ENCODE measurements around the gene LIN7B. TPM values are rescaled to one million over a fixed set of nuclear protein-coding genes. Genes with fewer than 3 reads are reported as not detected.
"Not testable (repeated sequence)": the region's sequence is repeated elsewhere in the genome, so short reads cannot be mapped to it uniquely, and the experiment has no call there.

Gene LIN7B
- total and polyA plus RNA-seq, 4 experiments from 2014 or later: 4.4 to 18.6 (median 11.5) TPM

DNA sequence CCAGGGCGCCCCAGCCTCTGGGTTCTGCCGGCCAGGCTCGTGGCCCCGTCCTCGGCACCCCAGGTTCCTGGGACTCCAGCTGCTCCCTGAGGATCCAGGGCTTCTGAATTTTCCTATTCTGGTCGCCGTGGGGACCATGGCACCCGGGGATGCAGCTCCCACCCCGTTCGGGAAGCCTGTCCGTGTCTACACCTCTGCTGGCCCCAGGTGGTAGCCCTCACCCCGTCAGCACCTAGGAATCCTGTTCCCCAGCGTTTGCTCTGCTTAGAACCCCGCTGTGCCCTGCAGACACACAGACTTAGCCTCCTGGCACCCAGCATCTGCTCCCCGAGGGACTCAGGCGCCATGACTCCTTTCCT lies 6.1 kb downstream of the LIN7B start:
- H3K36me3 Mint-ChIP-seq: no peaks in the 10 kb centered on the region
- intact Hi-C loops (cut with micrococcal nuclease): no loop called here
- no peaks in the 10 kb centered on the region for H3K27me3 Mint-ChIP-seq
- ChIA-PET POLR2A (ENCODE audit: partially characterized antibody) (interaction anchor here (0.8 to 1.5 kb wide), 6 partner anchors 8 to 24 kb away, joined by 3 to 9 read pairs (median 3); no protein-coding TSS in a partner anchor), CTCF (ENCODE audit: partially characterized antibody) (interaction anchor here (1.0 to 2.0 kb wide), 4 partner anchors 8 to 127 kb away, joined by 3 to 6 read pairs (median 4); partner anchors contain the start of genes GYS1 and RUVBL2)
- Histone ChIP-seq H3K4me3 (ENCODE audit: low read length in 2 of 2) (peak overlapping the region in 1 of 2 donors; percentile 73), H3K27me3 (ENCODE audit: insufficient read depth, low read length) (no peaks in the 10 kb centered on the region), H3K36me3 (ENCODE audit: insufficient read depth, low read length) (no peaks in the 10 kb centered on the region), H3K4me1 (ENCODE audit: insufficient read depth, low read length) (peaks cover 28% of the 10 kb centered on the region), H3K27ac (ENCODE audit: low read depth, low read length) (no peak overlapping the region), H3K9me3 (ENCODE audit: control insufficient read depth in 1 of 2, low read length in 2 of 2) (no peaks in the 10 kb centered on the region)
- peak overlapping the region; percentile 71 to 86 (median 79) for H3K4me3 Mint-ChIP-seq
- peaks cover 18 to 38% (median 30%) of the 10 kb centered on the region in 4 donors for H3K4me1 Mint-ChIP-seq
- H3K27ac Mint-ChIP-seq: peak overlapping the region in 5 of 7 donors; percentile 32 to 87 (median 76)
- peak in 1 of 5 donors; percentile 44 for DNase-seq
- H3K9me3 Mint-ChIP-seq: peaks cover 0 to 3% (median 0%) of the 10 kb centered on the region in 8 donors

DNA sequence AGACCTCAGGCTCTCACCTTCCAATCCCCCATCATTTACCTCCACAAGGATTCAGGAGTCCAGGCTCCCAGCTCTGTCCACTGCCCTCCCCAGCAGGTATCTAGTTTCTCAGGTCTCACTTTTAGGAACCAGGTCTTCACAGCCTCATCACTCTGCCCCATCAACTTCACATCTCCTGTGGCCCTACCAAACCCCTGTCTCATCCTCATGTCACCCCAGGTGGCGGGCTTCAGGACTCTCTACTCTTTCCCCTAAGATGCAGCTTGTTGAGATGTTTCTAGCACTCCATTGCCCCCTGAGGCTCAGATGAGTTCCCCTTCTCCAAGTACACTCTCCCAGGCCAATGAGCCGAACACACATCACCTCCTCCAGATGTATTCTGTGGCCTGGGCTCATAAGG lies 6.7 kb downstream of the LIN7B start:
- Mint-ChIP-seq H3K27me3 (no peaks in the 10 kb centered on the region), H3K36me3 (no peaks in the 10 kb centered on the region), H3K4me3 (peak overlapping the region; percentile 71 to 86 (median 79)), H3K4me1 (peaks cover 18 to 38% (median 28%) of the 10 kb centered on the region in 4 donors), H3K9me3 (peaks cover 0 to 3% (median 0%) of the 10 kb centered on the region in 8 donors), H3K27ac (peak overlapping the region in 6 of 7 donors; percentile 13 to 87 (median 52))
- H3K4me3 ChIP-seq (ENCODE audit: low read length in 2 of 2): no peak overlapping the region
- H3K4me1 ChIP-seq (ENCODE audit: insufficient read depth, low read length): peaks cover 28% of the 10 kb centered on the region
- intact Hi-C loops (cut with micrococcal nuclease): no loop called here
- H3K36me3 ChIP-seq (ENCODE audit: insufficient read depth, low read length): no peaks in the 10 kb centered on the region
- peak in 1 of 5 donors; percentile 24 for DNase-seq
- CTCF ChIA-PET (ENCODE audit: partially characterized antibody): interaction anchor here (1.5 to 2.0 kb wide), 3 partner anchors 15 to 26 kb away, joined by 4 to 6 read pairs (median 4); no protein-coding TSS in a partner anchor
- no peaks in the 10 kb centered on the region for H3K9me3 ChIP-seq (ENCODE audit: control insufficient read depth in 1 of 2, low read length in 2 of 2)
- no peak overlapping the region for H3K27ac ChIP-seq (ENCODE audit: low read depth, low read length)
- POLR2A ChIA-PET (ENCODE audit: partially characterized antibody): interaction anchor here (0.9 to 1.5 kb wide), 3 partner anchors 9 to 20 kb away, joined by 3 to 5 read pairs (median 3); no protein-coding TSS in a partner anchor
- H3K27me3 ChIP-seq (ENCODE audit: insufficient read depth, low read length): no peaks in the 10 kb centered on the region

DNA sequence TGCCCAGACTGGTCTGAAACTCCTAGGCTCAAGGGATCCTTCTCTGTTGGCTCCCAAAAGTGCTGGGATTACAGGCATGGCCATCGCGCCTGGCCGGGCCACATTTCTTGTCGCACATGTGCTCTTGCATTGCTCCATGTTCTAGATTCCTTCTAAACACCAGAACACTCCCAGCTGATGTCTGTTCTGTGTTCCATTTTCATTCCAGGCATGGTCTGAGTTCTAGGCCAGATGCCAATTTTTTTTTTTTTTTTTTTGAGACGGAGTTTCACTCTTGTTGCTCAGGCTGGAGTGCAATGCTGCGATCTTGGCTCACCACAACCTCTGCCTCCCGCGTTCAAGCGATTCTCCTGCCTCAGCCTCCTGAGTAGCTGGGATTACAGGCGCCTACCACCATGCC lies 7.7 kb downstream of the LIN7B start:
- intact Hi-C loops (cut with micrococcal nuclease); POLR2A ChIA-PET (ENCODE audit: partially characterized antibody): not testable (repeated sequence)
- H3K4me3 Mint-ChIP-seq: peak overlapping the region in 3 of 8 donors; percentile 2 to 54 (median 3)

DNA sequence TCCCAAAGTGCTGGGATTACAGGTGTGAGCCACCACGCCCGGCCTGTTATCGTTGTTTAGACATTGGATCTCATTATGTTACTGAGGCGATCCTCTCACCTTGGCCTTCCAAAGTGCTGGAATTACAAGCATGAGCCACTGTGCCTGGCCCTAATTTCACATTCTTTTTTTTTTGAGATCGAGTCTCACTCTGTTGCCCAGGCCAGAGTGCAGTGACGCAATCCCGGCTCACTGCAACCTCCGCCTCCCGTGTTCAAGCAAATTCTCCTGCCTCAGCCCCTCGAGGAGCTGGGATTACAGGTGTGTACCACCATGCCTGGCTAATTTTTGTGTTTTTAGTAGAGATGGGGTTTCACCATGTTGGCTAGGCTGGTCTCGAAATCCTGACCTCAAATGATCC lies 9.1 kb downstream of the LIN7B start:
- H3K4me1 ChIP-seq (ENCODE audit: insufficient read depth, low read length): peaks cover 20% of the 10 kb centered on the region
- intact Hi-C loops (cut with micrococcal nuclease); H3K27me3 Mint-ChIP-seq; H3K27ac ChIP-seq (ENCODE audit: low read depth, low read length); H3K36me3 Mint-ChIP-seq; H3K4me3 Mint-ChIP-seq; DNase-seq; H3K27me3 ChIP-seq (ENCODE audit: insufficient read depth, low read length); H3K9me3 ChIP-seq (ENCODE audit: control insufficient read depth in 1 of 2, low read length in 2 of 2); H3K9me3 Mint-ChIP-seq; H3K4me3 ChIP-seq (ENCODE audit: low read length in 2 of 2); H3K36me3 ChIP-seq (ENCODE audit: insufficient read depth, low read length): not testable (repeated sequence)
- H3K4me1 Mint-ChIP-seq: peaks cover 15 to 24% (median 15%) of the 10 kb centered on the region in 4 donors
- H3K27ac Mint-ChIP-seq: peak overlapping the region in 1 of 7 donors; percentile 21
- POLR2A ChIA-PET (ENCODE audit: partially characterized antibody): interaction anchor here (1.5 kb wide), 1 partner anchor 9 kb away, joined by 3 read pairs; the partner anchor contains the start of gene LIN7B
- CTCF ChIA-PET (ENCODE audit: partially characterized antibody): interaction anchor here (1.6 kb wide), 1 partner anchor 25 kb away, joined by 4 read pairs; no protein-coding TSS in a partner anchor

More for the DNA sequence above, 7.7 kb downstream of the LIN7B start:
- DNase-seq: peak in 1 of 5 donors; percentile 31
- CTCF ChIA-PET (ENCODE audit: partially characterized antibody): interaction anchor here (0.7 to 1.8 kb wide), 3 partner anchors 16 to 168 kb away, joined by 3 to 6 read pairs (median 4); no protein-coding TSS in a partner anchor
- peaks cover 23% of the 10 kb centered on the region for H3K4me1 ChIP-seq (ENCODE audit: insufficient read depth, low read length)
- not testable (repeated sequence) for H3K27ac ChIP-seq (ENCODE audit: low read depth, low read length); H3K27me3 Mint-ChIP-seq; H3K9me3 Mint-ChIP-seq; H3K36me3 Mint-ChIP-seq; H3K36me3 ChIP-seq (ENCODE audit: insufficient read depth, low read length); H3K27ac Mint-ChIP-seq; H3K27me3 ChIP-seq (ENCODE audit: insufficient read depth, low read length); H3K4me3 ChIP-seq (ENCODE audit: low read length in 2 of 2); H3K9me3 ChIP-seq (ENCODE audit: control insufficient read depth in 1 of 2, low read length in 2 of 2)
- H3K4me1 Mint-ChIP-seq: peaks cover 18 to 30% (median 25%) of the 10 kb centered on the region in 4 donors

DNA sequence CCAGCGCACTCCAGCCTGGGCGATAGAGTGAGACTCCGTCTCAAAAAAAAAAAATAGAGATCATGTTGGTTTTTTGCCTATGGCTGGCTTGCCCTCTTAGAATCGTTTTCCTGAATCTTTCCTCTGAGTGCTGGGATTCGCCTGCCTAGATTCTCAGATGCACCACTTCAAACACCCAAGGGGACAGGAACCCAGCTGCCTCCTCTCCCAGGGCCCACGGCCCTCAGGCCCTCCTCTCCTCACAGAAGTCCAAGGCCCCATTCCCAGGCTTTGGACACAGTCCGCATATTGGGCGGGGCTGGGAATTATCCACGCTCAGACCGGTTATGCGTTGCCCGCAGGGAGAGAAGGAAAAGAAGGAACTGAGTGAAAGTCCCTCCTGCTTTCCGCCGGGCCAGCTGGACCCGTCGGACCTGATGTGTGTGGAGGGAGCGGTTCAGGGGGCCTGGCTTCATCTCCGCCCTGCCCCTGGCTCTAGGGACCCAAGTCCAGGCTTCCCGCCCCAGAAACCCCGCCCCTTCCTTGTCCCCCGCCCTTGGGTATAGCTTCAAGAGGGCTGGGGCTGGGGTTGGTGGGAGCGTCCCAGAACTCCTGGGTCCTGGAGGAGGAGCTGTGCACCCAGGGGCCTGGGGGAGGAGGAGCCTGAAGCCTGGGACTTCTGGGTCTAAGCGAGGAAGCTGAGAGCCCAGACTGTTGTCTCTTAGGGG lies 11.0 kb downstream of the LIN7B start:
- H3K36me3 ChIP-seq (ENCODE audit: insufficient read depth, low read length): no peaks in the 10 kb centered on the region
- peak in 1 of 5 donors; percentile 39 for DNase-seq
- CTCF ChIA-PET (ENCODE audit: partially characterized antibody): interaction anchor here (0.9 kb wide), 1 partner anchor 18 kb away, joined by 3 read pairs; no protein-coding TSS in a partner anchor
- Mint-ChIP-seq H3K27ac (peak overlapping the region in 1 of 7 donors; percentile 35), H3K4me1 (peaks cover 17 to 28% (median 21%) of the 10 kb centered on the region in 4 donors), H3K4me3 (no peak overlapping the region), H3K9me3 (peaks cover 0 to 3% (median 0%) of the 10 kb centered on the region in 8 donors), H3K27me3 (no peaks in the 10 kb centered on the region), H3K36me3 (no peaks in the 10 kb centered on the region)
- no peak overlapping the region for H3K27ac ChIP-seq (ENCODE audit: low read depth, low read length)
- POLR2A ChIA-PET (ENCODE audit: partially characterized antibody): no interaction called here
- no peak overlapping the region for H3K4me3 ChIP-seq (ENCODE audit: low read length in 2 of 2)
- intact Hi-C loops (cut with micrococcal nuclease): loop anchor here (5.0 kb wide), 1 partner anchor 38 kb away; the partner anchor contains the start of gene SNRNP70
- H3K27me3 ChIP-seq (ENCODE audit: insufficient read depth, low read length): no peaks in the 10 kb centered on the region
- H3K9me3 ChIP-seq (ENCODE audit: control insufficient read depth in 1 of 2, low read length in 2 of 2): no peaks in the 10 kb centered on the region
- peaks cover 18% of the 10 kb centered on the region for H3K4me1 ChIP-seq (ENCODE audit: insufficient read depth, low read length)

DNA sequence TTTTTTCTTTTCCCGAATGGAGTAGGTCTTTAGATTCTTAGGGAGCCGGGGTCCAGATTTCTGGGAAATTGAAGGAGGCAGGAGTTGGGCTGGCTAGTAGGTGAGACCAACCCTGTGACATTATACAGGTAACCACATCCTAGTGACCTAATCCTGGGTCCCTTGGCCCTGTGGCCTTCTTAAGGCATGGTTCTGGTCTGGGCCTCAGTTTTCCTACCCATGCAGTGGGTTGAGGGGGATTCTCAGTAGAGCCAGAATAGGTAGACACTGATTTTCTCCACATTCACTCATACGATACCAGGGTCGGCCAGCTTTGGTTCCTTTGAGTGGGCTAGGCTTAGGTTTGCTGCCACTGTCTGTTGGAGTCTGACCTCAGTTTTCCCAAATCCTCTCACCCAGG lies 12.4 kb downstream of the LIN7B start:
- H3K4me1 ChIP-seq (ENCODE audit: insufficient read depth, low read length): peaks cover 14% of the 10 kb centered on the region
- H3K27ac ChIP-seq (ENCODE audit: low read depth, low read length): no peak overlapping the region
- H3K27me3 Mint-ChIP-seq: no peaks in the 10 kb centered on the region
- H3K4me3 Mint-ChIP-seq: no peak overlapping the region
- no peaks in the 10 kb centered on the region for H3K36me3 ChIP-seq (ENCODE audit: insufficient read depth, low read length)
- ChIA-PET POLR2A (ENCODE audit: partially characterized antibody) (interaction anchor here (0.7 to 4.1 kb wide), 3 partner anchors 9 to 133 kb away, joined by 4 to 38 read pairs (median 8); partner anchors contain the start of genes GYS1, LIN7B and RUVBL2), CTCF (ENCODE audit: partially characterized antibody) (interaction anchor here (0.7 to 2.7 kb wide), 2 partner anchors 9 to 12 kb away, joined by 3 to 8 read pairs; partner anchors contain the start of gene LIN7B)
- no peak overlapping the region for H3K27ac Mint-ChIP-seq
- no peaks in the 10 kb centered on the region for H3K27me3 ChIP-seq (ENCODE audit: insufficient read depth, low read length)
- no peak for DNase-seq
- no peak overlapping the region for H3K4me3 ChIP-seq (ENCODE audit: low read length in 2 of 2)
- peaks cover 10 to 20% (median 13%) of the 10 kb centered on the region in 4 donors for H3K4me1 Mint-ChIP-seq
- no peaks in the 10 kb centered on the region for H3K9me3 ChIP-seq (ENCODE audit: control insufficient read depth in 1 of 2, low read length in 2 of 2)
- intact Hi-C loops (cut with micrococcal nuclease): loop anchor here (5.0 kb wide), 1 partner anchor 39 kb away; the partner anchor contains the start of gene SNRNP70
- H3K9me3 Mint-ChIP-seq: peaks cover 0 to 2% (median 0%) of the 10 kb centered on the region in 8 donors
- H3K36me3 Mint-ChIP-seq: no peaks in the 10 kb centered on the region

DNA sequence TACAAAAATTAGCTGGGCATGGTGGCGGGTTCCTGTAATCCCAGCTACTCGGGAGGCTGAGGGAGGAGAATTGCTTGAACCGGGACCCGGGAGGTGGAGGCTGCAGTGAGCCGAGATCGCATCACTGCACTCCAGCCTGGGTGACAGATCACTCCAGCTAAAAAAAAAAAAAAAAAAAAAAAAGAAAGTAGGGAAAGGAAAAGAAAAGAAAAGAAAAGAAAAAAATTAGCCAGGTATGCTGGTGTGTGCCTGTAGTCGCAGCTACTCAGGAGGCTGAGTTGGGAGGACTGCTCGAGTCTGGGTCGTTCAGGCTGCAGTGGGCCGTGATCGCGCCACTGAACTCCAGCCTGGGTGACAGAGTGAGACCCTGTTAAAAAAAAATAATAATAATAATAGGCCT lies 13.1 kb downstream of the LIN7B start:
- not testable (repeated sequence) for H3K27ac Mint-ChIP-seq; H3K36me3 ChIP-seq (ENCODE audit: insufficient read depth, low read length); H3K27me3 ChIP-seq (ENCODE audit: insufficient read depth, low read length); H3K27ac ChIP-seq (ENCODE audit: low read depth, low read length); H3K9me3 Mint-ChIP-seq; H3K36me3 Mint-ChIP-seq; H3K27me3 Mint-ChIP-seq; H3K9me3 ChIP-seq (ENCODE audit: control insufficient read depth in 1 of 2, low read length in 2 of 2); H3K4me3 Mint-ChIP-seq
- intact Hi-C loops (cut with micrococcal nuclease): loop anchor here (5.0 kb wide), 1 partner anchor 40 kb away; the partner anchor contains the start of gene SNRNP70
- peaks cover 14% of the 10 kb centered on the region for H3K4me1 ChIP-seq (ENCODE audit: insufficient read depth, low read length)
- ChIA-PET CTCF (ENCODE audit: partially characterized antibody) (interaction anchor here (0.6 to 2.7 kb wide), 7 partner anchors 7 to 339 kb away, joined by 3 to 8 read pairs (median 3); partner anchors contain the start of genes PPFIA3 and RUVBL2), POLR2A (ENCODE audit: partially characterized antibody) (interaction anchor here (0.6 to 4.1 kb wide), 5 partner anchors 7 to 708 kb away, joined by 3 to 38 read pairs (median 8); partner anchors contain the start of genes GYS1, LIN7B, PPFIA3 and RUVBL2)
- peak in 1 of 5 donors; percentile 38 for DNase-seq
- H3K4me3 ChIP-seq (ENCODE audit: low read length in 2 of 2): peak overlapping the region in 1 of 2 donors; percentile 57
- peaks cover 10 to 20% (median 13%) of the 10 kb centered on the region in 4 donors for H3K4me1 Mint-ChIP-seq
